HepG2 (cell line): ENCODE data around the gene RAD50. TPM values are rescaled to one million over a fixed set of nuclear protein-coding genes. Genes with fewer than 3 reads are reported as not detected.

Source experiments
- ERF ChIP-seq: IDR thresholded peaks from 2 replicates; pipeline ENCODE4 v1.6.1; 2018; ENCODE audit warnings: missing biosample characterization, missing genetic modification reagents
- HNRNPUL1 ChIP-seq: fragments of 200-400 bp; formaldehyde crosslinking; IDR thresholded peaks from 2 replicates; pipeline ENCODE4 v1.6.1; 2017; ENCODE audit warnings: low read depth, mild to moderate bottlenecking, low read length, moderate library complexity
- PAF1 ChIP-seq: IDR thresholded peaks from 2 replicates; pipeline ENCODE4 v1.6.1; 2016; ENCODE audit warnings: missing genetic modification reagents, missing compliant biosample characterization
- PBX2 ChIP-seq: IDR thresholded peaks from 2 replicates; pipeline ENCODE4 v1.6.1; 2016; ENCODE audit warnings: control low read depth
- POGK ChIP-seq: sonication (generic); formaldehyde crosslinking; conservative IDR thresholded peaks from 2 replicates; pipeline ENCODE4 v1.8.0; 2022; ENCODE audit warnings: mild to moderate bottlenecking, moderate library complexity, missing genetic modification reagents
- TBX2 ChIP-seq: sonication (generic); formaldehyde crosslinking; IDR thresholded peaks from 2 replicates; pipeline ENCODE4 v1.5.0; 2020; ENCODE audit warnings: missing genetic modification reagents, mild to moderate bottlenecking, borderline replicate concordance
- ZBTB14 ChIP-seq: sonication (generic); formaldehyde crosslinking; IDR thresholded peaks from 2 replicates; pipeline ENCODE4 v1.4.0; 2020; ENCODE audit warnings: missing genetic modification reagents
- ZNF674 ChIP-seq: sonication (generic); formaldehyde crosslinking; IDR thresholded peaks from 2 replicates; pipeline ENCODE4 v1.5.0; 2020; ENCODE audit warnings: low read depth, mild to moderate bottlenecking, missing genetic modification reagents
- polyA plus RNA-seq, 8 experiments: library from polyadenylated mRNA; depleted of rRNA in 3 of 8; stranded (reverse) in 7 of 8; unstranded in 1 of 8; fragments of >200 nt; fragmentation: Illumina TruSeq in 4 of 8; extraction: Trizol in 4 of 8; gene quantifications; 2 replicates each; pipeline versions ENCODE4 v1.2.1 to v1.2.3, GENCODE V29; 2011 to 2016; ENCODE audit warnings: low read depth in 4 of 8, missing spikeins in 1 of 8, mixed read lengths in 1 of 8; ENCODE audit not compliant: insufficient read depth in 1 of 8
- total RNA-seq, 5 experiments: library from RNA; depleted of rRNA; stranded (reverse); fragments of >200 nt; fragmentation: Illumina TruSeq; extraction: Trizol; gene quantifications; 2 replicates each; pipeline ENCODE4 v1.2.3, GENCODE V29; 2016; ENCODE audit warnings: low read depth in 1 of 5

The RAD50 gene
- total and polyA plus RNA-seq, 2 of the 13 experiments (the other 11 are each of a cell fraction or from before 2014, with no cell fraction given), result 19.2 to 23.4 TPM

- TF ChIP-seq PBX2 (CRISPR knock-in tag) (peak; percentile 52; the same call in 1 of the 2 replicates), ERF (CRISPR knock-in tag) (no peak), ZNF674 (no peak), HNRNPUL1 (no peak), POGK (CRISPR knock-in tag) (0 out of 2 replicates have a peak, but pooled peaks have one; percentile 28), PAF1 (no peak), TBX2 (CRISPR knock-in tag) (0 out of 2 replicates have a peak, but pooled peaks have one; percentile 30), ZBTB14 (no peak)
Measured at GRCh38 chr5:132662925-132663770, 106.4 kb downstream of the RAD50 start (continued).
